Measurements from ENCODE around the gene IKZF1.
"Not testable (repeated sequence)": the region's sequence is repeated elsewhere in the genome, so short reads cannot be mapped to it uniquely, and the experiment has no call there.

IKZF1 gene

GRCh38 chr7:50335230-50335794 is 30.8 kb downstream of the IKZF1 start:
- DNase-seq: no peak

GRCh38 chr7:50335795-50336754 is 31.6 kb downstream of the IKZF1 start:
- peak; percentile 40 for DNase-seq

GRCh38 chr7:50336894-50337703 is 32.6 kb downstream of the IKZF1 start:
- DNase-seq: no peak

- DNase-seq: not testable (repeated sequence)
Observed at GRCh38 chr7:50339472-50339871, 35.0 kb downstream of the IKZF1 start.

GRCh38 chr7:50339990-50340500 is 35.5 kb downstream of the IKZF1 start:
- DNase-seq: peak; percentile 32

GRCh38 chr7:50341724-50342123 is 37.2 kb downstream of the IKZF1 start:
- DNase-seq: no peak

- DNase-seq: peak; percentile 45
Observed at GRCh38 chr7:50342616-50343114, 38.1 kb downstream of the IKZF1 start.

- no peak for DNase-seq
Observed at GRCh38 chr7:50346545-50347497, 42.3 kb downstream of the IKZF1 start.

GRCh38 chr7:50347693-50348092 is 43.2 kb downstream of the IKZF1 start:
- no peak for DNase-seq

GRCh38 chr7:50348469-50349162 is 44.1 kb downstream of the IKZF1 start:
- DNase-seq: no peak

GRCh38 chr7:50349399-50349798 is 44.9 kb downstream of the IKZF1 start:
- no peak for DNase-seq

- DNase-seq: peak; percentile 12
Observed at GRCh38 chr7:50349963-50350944, 45.7 kb downstream of the IKZF1 start.

GRCh38 chr7:50351267-50351666 is 46.8 kb downstream of the IKZF1 start:
- DNase-seq: no peak

- DNase-seq: no peak
Observed at GRCh38 chr7:50352282-50352681, 47.8 kb downstream of the IKZF1 start.

- DNase-seq: no peak
Observed at GRCh38 chr7:50352751-50353150, 48.2 kb downstream of the IKZF1 start.

- DNase-seq: no peak
Observed at GRCh38 chr7:50353201-50353600, 48.7 kb downstream of the IKZF1 start.

GRCh38 chr7:50353894-50354595 is 49.5 kb downstream of the IKZF1 start:
- DNase-seq: no peak

GRCh38 chr7:50355817-50356178 is 51.3 kb downstream of the IKZF1 start:
- DNase-seq: no peak
